Hepatocyte (in vitro differentiated cells): ENCODE measurements around the gene ZNF699.

Experiments
- EZH2phosphoT487 ChIP-seq: fragments of 200-600 bp; sonication (generic); IDR thresholded peaks from one replicate; pipeline ENCODE4 v1.6.1; 2018; ENCODE audit warnings: antibody characterized with exemption, mild to moderate bottlenecking, low read depth, moderate library complexity; ENCODE audit not compliant: unreplicated experiment, severe bottlenecking
- TF ChIP-seq, protein P1 (sequence below): fragments of 200-600 bp; sonication (generic); IDR thresholded peaks from 2 replicates; pipeline ENCODE4 v1.5.1; 2016; ENCODE audit warnings: antibody characterized with exemption, mild to moderate bottlenecking; ENCODE audit not compliant: poor library complexity

- TF ChIP-seq EZH2phosphoT487, result no peak
- TF ChIP-seq, protein P1, sequence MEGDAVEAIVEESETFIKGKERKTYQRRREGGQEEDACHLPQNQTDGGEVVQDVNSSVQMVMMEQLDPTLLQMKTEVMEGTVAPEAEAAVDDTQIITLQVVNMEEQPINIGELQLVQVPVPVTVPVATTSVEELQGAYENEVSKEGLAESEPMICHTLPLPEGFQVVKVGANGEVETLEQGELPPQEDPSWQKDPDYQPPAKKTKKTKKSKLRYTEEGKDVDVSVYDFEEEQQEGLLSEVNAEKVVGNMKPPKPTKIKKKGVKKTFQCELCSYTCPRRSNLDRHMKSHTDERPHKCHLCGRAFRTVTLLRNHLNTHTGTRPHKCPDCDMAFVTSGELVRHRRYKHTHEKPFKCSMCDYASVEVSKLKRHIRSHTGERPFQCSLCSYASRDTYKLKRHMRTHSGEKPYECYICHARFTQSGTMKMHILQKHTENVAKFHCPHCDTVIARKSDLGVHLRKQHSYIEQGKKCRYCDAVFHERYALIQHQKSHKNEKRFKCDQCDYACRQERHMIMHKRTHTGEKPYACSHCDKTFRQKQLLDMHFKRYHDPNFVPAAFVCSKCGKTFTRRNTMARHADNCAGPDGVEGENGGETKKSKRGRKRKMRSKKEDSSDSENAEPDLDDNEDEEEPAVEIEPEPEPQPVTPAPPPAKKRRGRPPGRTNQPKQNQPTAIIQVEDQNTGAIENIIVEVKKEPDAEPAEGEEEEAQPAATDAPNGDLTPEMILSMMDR, result no peak
Measured at GRCh38 chr19:9354651-9355050, 45.0 kb upstream of the ZNF699 start.
